ENCODE results near the gene ENC1. TPM values are rescaled to one million over a fixed set of nuclear protein-coding genes. Genes with fewer than 3 reads are reported as not detected.

The ENC1 gene
- total and polyA plus RNA-seq, 2 of the 8 experiments (the other 6 are each of a cell fraction or from before 2014, with no cell fraction given): 5.5 to 13.2 TPM

DNA sequence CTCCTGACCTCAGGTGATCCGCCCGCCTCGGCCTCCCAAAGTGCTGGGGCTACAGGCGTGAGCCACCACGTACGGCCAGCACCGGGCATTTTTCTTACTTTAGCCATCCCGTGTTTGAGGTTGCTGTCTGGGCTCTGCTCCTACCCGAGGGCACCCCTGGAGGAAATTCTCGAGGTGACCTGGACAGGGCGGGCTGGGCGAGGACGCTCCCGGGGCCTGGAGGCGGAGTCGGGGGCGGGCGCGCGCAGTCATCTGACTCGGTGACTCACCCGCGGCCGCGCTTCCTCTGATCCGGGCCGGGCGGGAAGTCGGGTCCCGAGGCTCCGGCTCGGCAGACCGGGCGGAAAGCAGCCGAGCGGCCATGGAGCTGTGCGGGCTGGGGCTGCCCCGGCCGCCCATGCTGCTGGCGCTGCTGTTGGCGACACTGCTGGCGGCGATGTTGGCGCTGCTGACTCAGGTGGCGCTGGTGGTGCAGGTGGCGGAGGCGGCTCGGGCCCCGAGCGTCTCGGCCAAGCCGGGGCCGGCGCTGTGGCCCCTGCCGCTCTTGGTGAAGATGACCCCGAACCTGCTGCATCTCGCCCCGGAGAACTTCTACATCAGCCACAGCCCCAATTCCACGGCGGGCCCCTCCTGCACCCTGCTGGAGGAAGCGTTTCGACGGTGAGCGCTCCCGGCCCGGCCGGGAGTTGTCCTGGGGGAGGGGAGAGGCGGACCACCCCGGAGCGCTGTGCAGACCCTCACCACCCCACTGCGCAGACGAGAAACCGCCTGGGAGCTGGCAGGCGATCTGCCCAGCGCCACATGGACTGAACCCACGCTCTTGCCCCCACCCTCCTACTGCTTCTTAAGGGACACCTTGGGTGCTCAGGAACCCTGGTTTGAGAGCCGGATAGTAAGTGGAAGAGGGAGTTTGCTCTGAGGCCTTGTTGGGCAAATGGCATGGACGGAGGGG, 44.6 kb upstream of the ENC1 start, which contains the start of gene HEXB:
Gene HEXB, plus strand, starts transcription at position 334 of the 952 bp plus-strand sequence. Its CDS starts 28 bp downstream, at position 362.
- Histone ChIP-seq H3K4me1 (replicated peaks in 1 of 4; ENCODE audit: control insufficient read depth in 3 of 4, insufficient read depth in 4 of 4, low read length in 3 of 4) (peaks cover 0 to 4% (median 2%) of the 10 kb centered on the region in 4 experiments; a peak in 4 of 7 replicates), H3K18ac (ENCODE audit: extremely low read depth, low read length) (peak within 1 kb of the TSS; percentile 55), H3K56ac (replicated peaks; ENCODE audit: insufficient read length, low read depth, low read length) (peak within 1 kb of the TSS; percentile 73), H4K5ac (ENCODE audit: insufficient read length, low read depth, low read length) (peak within 1 kb of the TSS; percentile 61), H3K27ac (ENCODE audit: low read depth, low read length) (peak within 1 kb of the TSS; percentile 67; the same call in 1 of the 2 replicates), H4K91ac (replicated peaks; ENCODE audit: insufficient read length, low read length) (peak within 1 kb of the TSS; percentile 94), H2AK5ac (ENCODE audit: low read depth, low read length) (no peak within 1 kb of the TSS), H3K9me3 (ENCODE audit: insufficient read depth in 2 of 2, low read depth in 1 of 2, low read length in 1 of 2) (no peaks in the 10 kb centered on the region), H3K9ac (replicated peaks in 1 of 4; ENCODE audit: extremely low read depth in 1 of 4, low read depth in 3 of 4, low read length in 3 of 4) (peak within 1 kb of the TSS; percentile 5 to 87 (median 81)), H2AFZ (ENCODE audit: low read length) (peak within 1 kb of the TSS; percentile 72; the same call in 1 of the 2 replicates), H2BK15ac (ENCODE audit: low read length) (no peak within 1 kb of the TSS; the same call in 1 of the 2 replicates), H3K4me2 (ENCODE audit: insufficient read depth in 1 of 2, low read depth in 2 of 2, low read length in 2 of 2) (peak within 1 kb of the TSS; percentile 78 to 94), H4K20me1 (replicated peaks in 1 of 2; ENCODE audit: control insufficient read depth in 1 of 2, insufficient read depth in 2 of 2, low read length in 2 of 2) (peaks cover 0 to 8% of the 10 kb centered on the region in 2 experiments), H2BK12ac (ENCODE audit: low read depth, low read length) (no peak within 1 kb of the TSS), H3K14ac (ENCODE audit: insufficient read length) (no peak within 1 kb of the TSS), H3K27me3 (replicated peaks in 1 of 4; ENCODE audit: control insufficient read depth in 3 of 4, extremely low read depth in 1 of 4, insufficient read depth in 3 of 4, low read length in 3 of 4) (peaks cover 0 to 2% (median 0%) of the 10 kb centered on the region in 4 experiments; a peak in 1 of 7 replicates), H3K79me1 (ENCODE audit: low read depth, low read length) (no peaks in the 10 kb centered on the region), H3K36me3 (ENCODE audit: control insufficient read depth in 2 of 4, insufficient read depth in 4 of 4, low read length in 3 of 4) (peaks cover 0 to 10% (median 0%) of the 10 kb centered on the region in 4 experiments; a peak in 1 of 8 replicates), H3K23ac (ENCODE audit: insufficient read length) (no peak within 1 kb of the TSS), H3K23me2 (ENCODE audit: low read depth, low read length) (peaks cover 4% of the 10 kb centered on the region; the same call in 1 of the 2 replicates), H3K79me2 (ENCODE audit: control insufficient read depth in 1 of 2, insufficient read depth in 2 of 2, low read length in 2 of 2) (0 out of 4 replicates have a peak, but pooled peaks cover 0 to 2% of the 10 kb centered on the region in 2 experiments), H2BK20ac (ENCODE audit: low read length) (no peak within 1 kb of the TSS), H2BK120ac (replicated peaks; ENCODE audit: low read depth, low read length) (no peak within 1 kb of the TSS), H4K8ac (ENCODE audit: extremely low read depth, insufficient read depth, low read length) (peak within 1 kb of the TSS; percentile 92), H2BK5ac (ENCODE audit: low read depth, low read length) (peak within 1 kb of the TSS; percentile 80; the same call in 1 of the 2 replicates), H3K4me3 (ENCODE audit: extremely low read depth in 1 of 4, insufficient read depth in 2 of 4, low read depth in 3 of 4, low read length in 4 of 4) (peak within 1 kb of the TSS; percentile 68 to 87 (median 76)), H3K4ac (replicated peaks; ENCODE audit: insufficient read length, low read depth, low read length) (peak within 1 kb of the TSS; percentile 65)
- DNase-seq (ENCODE audit: low read depth in 1 of 2, low spot score in 2 of 2): peak; percentile 51 to 93
- CTCF ChIA-PET (ENCODE audit: partially characterized antibody): interaction anchor here (1.0 to 1.2 kb wide), 3 partner anchors 9 to 771 kb away, joined by 3 to 5 read pairs (median 4); no protein-coding TSS in a partner anchor
- POLR2A ChIA-PET (ENCODE audit: partially characterized antibody): interaction anchor here (0.6 to 1.5 kb wide), 9 partner anchors 9 to 371 kb away, joined by 3 to 6 read pairs (median 3); partner anchors contain the start of gene ENC1
- FAIRE-seq: no peak
- 13% methylated on average over 51 of the region's 78 CpGs; no CpG with 5 or more reads in 1 of the 2 experiments for WGBS, 2 experiments (ENCODE audit: extremely low coverage in 1 of 2, insufficient coverage in 1 of 2, insufficient read length in 1 of 2, insufficient replicate concordance in 2 of 2, low coverage in 1 of 2, low lambda C conversion rate in 2 of 2, missing lambda C conversion rate in 1 of 2)
- no peak for TF ChIP-seq TEAD4 (IDR thresholded peaks at IDR 0.05; ENCODE audit: low read depth, low read length)
- TF ChIP-seq, protein P1, sequence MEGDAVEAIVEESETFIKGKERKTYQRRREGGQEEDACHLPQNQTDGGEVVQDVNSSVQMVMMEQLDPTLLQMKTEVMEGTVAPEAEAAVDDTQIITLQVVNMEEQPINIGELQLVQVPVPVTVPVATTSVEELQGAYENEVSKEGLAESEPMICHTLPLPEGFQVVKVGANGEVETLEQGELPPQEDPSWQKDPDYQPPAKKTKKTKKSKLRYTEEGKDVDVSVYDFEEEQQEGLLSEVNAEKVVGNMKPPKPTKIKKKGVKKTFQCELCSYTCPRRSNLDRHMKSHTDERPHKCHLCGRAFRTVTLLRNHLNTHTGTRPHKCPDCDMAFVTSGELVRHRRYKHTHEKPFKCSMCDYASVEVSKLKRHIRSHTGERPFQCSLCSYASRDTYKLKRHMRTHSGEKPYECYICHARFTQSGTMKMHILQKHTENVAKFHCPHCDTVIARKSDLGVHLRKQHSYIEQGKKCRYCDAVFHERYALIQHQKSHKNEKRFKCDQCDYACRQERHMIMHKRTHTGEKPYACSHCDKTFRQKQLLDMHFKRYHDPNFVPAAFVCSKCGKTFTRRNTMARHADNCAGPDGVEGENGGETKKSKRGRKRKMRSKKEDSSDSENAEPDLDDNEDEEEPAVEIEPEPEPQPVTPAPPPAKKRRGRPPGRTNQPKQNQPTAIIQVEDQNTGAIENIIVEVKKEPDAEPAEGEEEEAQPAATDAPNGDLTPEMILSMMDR (IDR thresholded peaks at IDR 0.05; ENCODE audit: control extremely low read depth in 1 of 3, insufficient read depth in 1 of 3, low read depth in 1 of 3, low read length in 3 of 3): peak in 2 of 3 experiments; percentile 8 to 24; a peak in 2 of 4 replicates
- peak; percentile 93 for TF ChIP-seq PHF8 (conservative IDR thresholded peaks at IDR 0.05; ENCODE audit: low read depth, low read length)
- TF ChIP-seq GABPA (IDR thresholded peaks at IDR 0.05; ENCODE audit: borderline replicate concordance, insufficient read depth, low read length): no peak
- peak; percentile 60; the same call in 1 of the 2 replicates for TF ChIP-seq CREB1 (IDR thresholded peaks at IDR 0.05)
- no peak for TF ChIP-seq SP2 (IDR thresholded peaks at IDR 0.05; ENCODE audit: low read length)
- TF ChIP-seq YY1 (IDR thresholded peaks at IDR 0.05; ENCODE audit: low read depth, low read length): peak; percentile 73; the same call in 1 of the 2 replicates
